ENCODE data around the gene FAM222A.

GRCh38 chr12:109762071-109762672 is 48.5 kb downstream of the FAM222A start:
- TF ChIP-seq CTCF (IDR thresholded peaks at IDR 0.05) = no peak
- no peak for TF ChIP-seq POLR2A (IDR thresholded peaks at IDR 0.05)

All from right lobe of liver (tissue), 4 donors.